ENCODE results near the gene CNRIP1.

CNRIP1 gene

GRCh38 chr2:68290901-68291300, 28.8 kb downstream of the CNRIP1 start:
- no peak overlapping the region for H3K27ac ChIP-seq
- TF ChIP-seq CTCF (conservative IDR thresholded peaks at IDR 0.05): no peak

GRCh38 chr2:68287580-68288441, 31.9 kb downstream of the CNRIP1 start:
- H3K27ac ChIP-seq: peak overlapping the region; percentile 49
- TF ChIP-seq CTCF (conservative IDR thresholded peaks at IDR 0.05): no peak

- no peak overlapping the region for H3K27ac ChIP-seq
- TF ChIP-seq CTCF (conservative IDR thresholded peaks at IDR 0.05): no peak
Observed at GRCh38 chr2:68284896-68285295, 34.9 kb downstream of the CNRIP1 start.

- no peak overlapping the region for H3K27ac ChIP-seq
- TF ChIP-seq CTCF (conservative IDR thresholded peaks at IDR 0.05): no peak
Observed at GRCh38 chr2:68283419-68283812, 36.3 kb downstream of the CNRIP1 start.

- no peak overlapping the region for H3K27ac ChIP-seq
- TF ChIP-seq CTCF (conservative IDR thresholded peaks at IDR 0.05): peak; percentile 92
Observed at GRCh38 chr2:68282811-68283418, 36.8 kb downstream of the CNRIP1 start.

- TF ChIP-seq CTCF (conservative IDR thresholded peaks at IDR 0.05): no peak
- H3K27ac ChIP-seq: peak overlapping the region; percentile 76
Observed at GRCh38 chr2:68280796-68281195, 39.0 kb downstream of the CNRIP1 start.

GRCh38 chr2:68280348-68280747, 39.4 kb downstream of the CNRIP1 start:
- no peak for TF ChIP-seq CTCF (conservative IDR thresholded peaks at IDR 0.05)
- H3K27ac ChIP-seq: peak overlapping the region; percentile 76
